Measurements from ENCODE around the gene KIF26A.

Gene KIF26A

GRCh38 chr14:104161602-104162367, 23.4 kb downstream of the KIF26A start:
- DNase-seq: peak; percentile 25

DNA sequence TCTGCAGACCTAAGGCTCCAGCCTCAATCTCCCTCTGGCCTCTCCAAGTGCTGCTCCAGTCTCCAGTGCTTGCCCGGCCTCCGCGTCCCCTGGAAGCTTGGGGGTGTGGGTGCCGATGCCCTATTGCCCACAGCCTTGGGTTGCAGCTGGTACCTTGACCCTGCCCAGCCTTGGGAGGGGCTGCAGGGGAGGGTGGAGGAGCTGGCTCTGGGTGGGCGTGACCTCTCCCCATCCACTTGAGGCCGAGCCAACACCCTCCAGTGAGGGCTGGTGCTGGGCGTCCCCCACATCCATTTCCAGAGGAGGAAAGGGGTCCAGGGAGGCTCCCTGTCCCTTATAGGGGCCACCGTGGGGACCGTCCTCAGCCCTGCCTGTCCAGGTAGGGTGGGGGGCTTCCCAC, 24.1 kb downstream of the KIF26A start:
- peak; percentile 17 for DNase-seq

GRCh38 chr14:104163541-104163940, 25.2 kb downstream of the KIF26A start:
- no peak for DNase-seq

GRCh38 chr14:104164041-104164440, 25.7 kb downstream of the KIF26A start:
- no peak for DNase-seq

GRCh38 chr14:104164512-104164911, 26.1 kb downstream of the KIF26A start:
- no peak for DNase-seq

DNA sequence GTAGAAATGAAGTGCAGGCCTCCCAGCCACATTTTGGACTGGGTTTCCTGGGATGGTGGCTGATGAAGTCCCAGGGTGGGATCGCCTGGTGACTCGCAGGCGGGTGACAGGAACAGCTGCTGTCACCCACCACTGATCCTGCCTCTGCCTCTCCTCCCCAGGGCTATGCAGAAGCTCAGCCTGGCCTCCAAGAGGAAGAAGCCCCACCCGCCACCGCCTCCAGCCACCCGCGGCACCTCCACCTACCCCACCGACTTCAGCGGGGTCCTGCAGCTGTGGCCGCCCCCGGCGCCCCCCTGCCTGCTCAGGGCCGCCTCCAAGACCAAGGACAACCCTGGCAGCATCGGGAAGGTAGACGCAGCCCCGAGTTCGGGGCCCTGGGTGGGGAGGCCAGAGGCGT, 28.3 kb downstream of the KIF26A start:
- no peak for DNase-seq

DNA sequence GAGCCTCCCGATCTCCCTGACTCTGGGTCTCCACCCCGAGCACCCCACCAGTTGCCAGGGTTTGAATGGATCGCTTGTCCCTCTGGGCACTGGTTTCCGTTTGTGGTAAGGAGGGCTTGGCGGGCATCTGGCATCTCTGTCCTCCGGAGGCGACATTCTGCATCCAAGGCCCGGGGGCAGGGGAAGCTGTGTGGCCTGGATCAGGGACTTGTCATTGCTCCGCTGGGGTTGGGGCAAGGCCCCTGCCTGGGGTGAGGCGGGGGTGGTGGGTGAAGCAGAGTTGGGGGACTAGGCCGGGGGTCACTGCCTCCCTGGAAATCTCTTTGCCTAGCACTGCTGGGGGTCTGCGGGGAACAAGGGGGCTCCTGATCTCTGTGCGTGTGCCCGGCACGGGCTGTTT, 30.2 kb downstream of the KIF26A start:
- no peak for DNase-seq

DNA sequence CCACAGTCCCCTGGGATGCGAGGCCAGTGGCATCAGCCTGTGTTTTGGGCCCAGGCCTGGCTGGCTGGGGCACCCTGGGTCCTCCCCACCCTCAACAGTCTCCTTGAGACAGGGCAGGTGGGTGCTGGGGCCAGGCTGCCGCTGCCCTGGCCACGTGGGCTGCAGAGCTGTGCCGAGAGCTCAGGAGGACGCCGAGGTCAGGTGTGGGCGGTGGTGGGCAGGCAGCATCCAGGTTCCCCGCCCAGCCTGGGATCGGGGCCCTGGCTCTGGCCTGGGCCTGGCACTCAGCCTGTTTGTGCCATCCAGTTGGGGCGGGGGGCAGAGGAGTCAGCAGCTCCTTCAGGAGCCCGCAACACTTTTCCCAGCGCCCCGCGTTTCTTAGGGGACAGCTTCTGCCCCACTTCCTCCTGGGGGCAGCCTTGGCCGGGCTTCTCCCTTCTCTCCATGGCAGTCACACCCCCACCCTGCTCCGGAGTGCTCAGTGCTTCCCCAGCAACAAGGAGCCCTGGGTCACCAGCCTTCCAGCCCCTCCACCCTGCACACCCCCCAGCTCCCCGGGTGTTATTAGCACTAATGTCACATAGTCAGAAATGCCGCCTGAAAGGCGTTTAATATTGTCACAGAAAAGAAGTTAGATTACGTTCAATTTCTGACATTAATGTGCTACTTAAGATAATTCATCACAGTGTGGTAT, 30.8 kb downstream of the KIF26A start:
- DNase-seq: no peak

DNA sequence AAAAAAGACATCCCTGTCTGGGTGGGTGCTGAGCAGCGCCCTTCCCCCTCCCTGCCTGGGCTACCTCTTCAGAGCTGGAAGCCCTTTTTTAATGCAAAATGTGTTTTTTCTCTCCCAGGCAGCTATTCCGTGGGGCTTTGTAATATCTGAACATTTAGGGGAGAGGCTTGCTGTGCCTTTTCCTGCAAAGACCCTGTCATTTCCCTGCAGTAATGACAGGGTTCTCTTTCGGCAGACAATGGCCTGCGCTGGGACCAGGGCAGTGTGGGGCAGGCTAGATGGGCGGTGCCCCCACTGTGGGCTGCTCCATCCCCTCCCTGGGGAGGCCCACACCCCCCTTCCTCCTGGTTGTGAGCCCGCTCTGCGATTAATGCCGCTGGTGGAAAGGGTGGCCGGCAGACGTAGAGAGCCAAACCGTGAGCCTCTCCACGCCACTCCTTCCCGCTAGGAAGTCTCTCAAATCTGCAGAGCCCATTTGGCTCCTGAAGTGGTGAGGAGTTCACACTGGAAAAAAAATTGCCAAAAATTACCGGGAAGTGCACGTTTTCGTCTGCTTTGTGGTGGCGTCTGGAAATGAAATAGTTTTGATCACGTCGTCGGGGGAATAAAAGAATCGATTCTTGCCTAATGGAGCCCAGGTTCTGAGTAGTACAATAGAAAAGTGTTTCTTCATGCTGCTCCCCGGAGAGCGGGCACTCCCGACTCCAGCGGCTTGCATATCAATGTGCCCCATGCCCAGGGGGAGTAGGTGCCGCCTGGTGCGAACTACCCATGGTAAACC, 31.5 kb downstream of the KIF26A start:
- DNase-seq: no peak

GRCh38 chr14:104171029-104171697, 32.8 kb downstream of the KIF26A start:
- no peak for DNase-seq

DNA sequence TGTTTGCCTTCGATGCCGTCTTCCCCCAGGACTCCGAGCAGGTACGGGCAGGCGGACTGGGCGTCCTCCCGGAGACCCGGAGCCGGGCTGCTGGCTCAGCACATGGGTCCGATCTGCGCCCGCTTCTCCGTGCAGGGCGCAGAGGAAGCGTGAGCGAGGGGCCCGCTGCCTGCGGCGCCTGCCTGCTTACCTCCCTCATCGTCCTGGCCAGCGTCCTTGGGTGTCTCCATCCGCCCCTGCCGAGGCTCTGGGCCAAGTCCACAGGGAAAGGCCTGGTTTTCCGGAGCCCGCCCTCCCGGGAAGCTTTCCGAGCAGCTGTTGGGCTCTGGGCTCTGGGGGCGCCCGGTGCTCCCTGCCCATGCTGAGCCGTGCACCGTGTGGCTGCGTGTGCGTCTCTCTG, 33.5 kb downstream of the KIF26A start:
- no peak for DNase-seq

GRCh38 chr14:104172349-104172748, 34.0 kb downstream of the KIF26A start:
- DNase-seq: no peak

GRCh38 chr14:104172880-104173279, 34.5 kb downstream of the KIF26A start:
- DNase-seq: no peak

GRCh38 chr14:104174051-104174450, 35.7 kb downstream of the KIF26A start:
- DNase-seq: no peak

DNA sequence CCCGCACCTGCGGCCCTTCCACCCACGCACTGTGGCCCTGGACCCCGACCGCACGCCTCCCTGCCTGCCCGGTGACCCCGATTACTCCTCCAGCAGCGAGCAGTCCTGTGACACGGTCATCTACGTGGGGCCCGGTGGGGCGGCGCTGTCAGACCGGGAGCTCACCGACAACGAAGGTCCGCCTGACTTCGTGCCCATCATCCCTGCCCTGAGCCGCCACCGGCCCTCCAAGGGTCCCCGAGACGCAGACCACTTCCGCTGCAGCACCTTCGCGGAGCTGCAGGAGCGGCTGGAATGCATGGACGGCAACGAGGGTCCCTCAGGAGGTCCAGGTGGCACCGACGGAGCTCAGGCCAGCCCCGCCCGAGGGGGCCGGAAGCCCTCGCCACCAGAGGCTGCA, 36.7 kb downstream of the KIF26A start:
- no peak for DNase-seq

- DNase-seq: no peak
These were observed 37.4 kb downstream of the KIF26A start for GRCh38 chr14:104175811-104176210.

DNA sequence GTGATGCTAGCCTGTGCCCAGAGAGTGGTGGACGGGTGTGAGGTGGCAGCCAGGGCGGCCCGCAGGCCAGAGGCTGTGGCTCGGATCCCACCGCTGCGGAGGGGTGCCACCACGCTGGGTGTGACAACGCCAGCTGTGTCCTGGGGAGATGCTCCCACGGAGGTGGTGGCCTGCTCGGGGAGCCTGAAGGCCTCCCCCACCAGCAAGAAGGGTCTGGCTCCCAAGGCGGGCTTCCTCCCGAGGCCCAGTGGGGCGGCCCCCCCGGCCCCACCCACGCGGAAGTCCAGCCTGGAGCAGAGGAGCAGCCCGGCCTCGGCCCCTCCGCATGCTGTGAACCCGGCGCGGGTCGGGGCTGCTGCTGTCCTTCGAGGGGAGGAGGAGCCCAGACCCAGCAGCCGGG, 38.2 kb downstream of the KIF26A start:
- no peak for DNase-seq

DNA sequence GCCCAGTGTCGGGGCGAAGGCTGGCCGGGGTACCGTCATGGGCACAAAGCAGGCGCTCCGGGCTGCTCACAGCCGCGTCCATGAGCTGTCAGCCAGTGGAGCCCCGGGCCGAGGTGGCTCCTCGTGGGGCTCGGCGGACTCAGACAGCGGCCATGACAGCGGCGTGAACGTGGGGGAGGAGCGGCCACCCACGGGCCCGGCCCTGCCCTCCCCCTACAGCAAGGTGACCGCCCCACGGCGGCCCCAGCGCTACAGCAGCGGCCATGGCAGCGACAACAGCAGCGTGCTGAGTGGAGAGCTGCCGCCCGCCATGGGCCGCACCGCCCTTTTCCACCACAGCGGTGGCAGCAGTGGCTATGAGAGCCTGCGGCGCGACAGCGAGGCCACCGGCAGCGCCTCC, 39.0 kb downstream of the KIF26A start:
- DNase-seq: no peak

DNA sequence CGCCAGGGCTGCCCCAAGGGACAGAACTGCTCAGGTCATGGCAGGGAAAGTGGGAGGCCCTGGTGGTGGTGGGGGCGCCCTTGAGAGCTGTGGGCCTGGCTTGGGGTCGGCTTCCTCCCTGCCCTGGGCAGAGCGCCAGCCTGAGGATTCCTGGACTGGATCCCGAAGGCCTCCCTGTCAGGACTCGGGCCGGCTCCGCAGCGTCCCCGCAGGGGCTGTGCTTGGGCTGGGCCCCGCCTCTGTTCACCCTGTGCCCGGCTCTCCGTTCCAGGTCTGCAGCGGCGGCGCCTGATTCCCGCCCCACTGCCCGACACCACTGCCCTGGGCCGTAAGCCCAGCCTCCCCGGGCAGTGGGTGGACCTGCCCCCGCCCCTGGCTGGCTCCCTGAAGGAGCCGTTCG, 39.9 kb downstream of the KIF26A start:
- DNase-seq: no peak

- no peak for DNase-seq
These were observed 40.7 kb downstream of the KIF26A start for GRCh38 chr14:104179126-104179525.

DNA sequence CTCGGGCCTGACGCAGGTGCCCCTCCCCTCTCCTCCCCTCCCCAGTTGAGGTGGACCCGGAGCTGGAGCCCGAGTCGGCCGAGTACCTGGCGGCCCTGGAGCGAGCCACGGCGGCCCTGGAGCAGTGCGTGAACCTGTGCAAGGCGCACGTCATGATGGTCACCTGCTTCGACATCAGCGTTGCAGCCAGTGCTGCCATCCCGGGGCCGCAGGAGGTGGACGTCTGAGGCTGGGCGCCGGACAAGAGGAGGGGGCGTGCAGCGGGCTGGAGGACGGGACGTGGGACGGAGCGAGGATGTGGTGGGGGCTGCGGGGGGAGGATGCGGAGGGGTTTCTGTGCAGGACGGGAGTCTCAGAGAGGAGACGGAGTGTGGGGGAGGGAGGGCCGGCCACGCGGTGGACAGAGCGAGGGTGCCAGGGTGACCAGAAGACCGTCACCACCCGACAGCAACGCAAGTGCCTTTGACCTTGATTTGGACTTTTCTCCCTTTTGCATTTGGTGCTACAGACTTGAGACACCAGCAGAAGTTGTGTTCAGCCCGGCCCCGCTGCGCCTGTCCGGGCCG, 41.3 kb downstream of the KIF26A start:
- DNase-seq: no peak

DNA sequence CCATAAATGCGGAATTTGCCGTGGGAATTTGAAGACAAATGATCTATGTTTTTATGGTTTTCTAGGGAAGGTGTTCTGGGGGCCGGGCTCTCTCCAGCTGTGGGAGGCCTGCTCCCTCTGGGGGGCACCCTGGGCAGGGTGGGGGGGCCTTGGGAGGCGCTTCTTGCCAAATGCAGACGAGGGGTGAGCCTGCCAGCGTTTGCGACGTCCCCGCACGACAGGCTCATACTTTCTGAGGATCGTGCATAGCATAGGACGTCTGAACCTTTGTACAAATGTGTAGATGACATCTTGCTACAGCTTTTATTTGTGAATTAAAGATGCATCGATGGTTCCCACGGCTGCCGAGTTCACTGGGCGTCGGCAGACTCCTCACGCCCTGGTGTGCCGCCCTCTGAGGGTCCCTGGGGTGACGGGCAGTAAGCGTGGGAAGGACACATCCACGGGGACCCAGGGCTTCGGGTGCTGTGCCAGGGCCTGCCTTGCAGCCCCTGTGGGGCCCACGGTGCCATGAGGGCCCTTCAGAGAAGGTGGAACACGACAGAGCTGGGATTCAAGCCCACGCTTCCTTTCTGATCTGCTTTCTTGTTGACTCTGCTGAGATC, 42.3 kb downstream of the KIF26A start:
- no peak for DNase-seq
